Measurements from ENCODE around the gene PARP6. TPM values are rescaled to one million over a fixed set of nuclear protein-coding genes. Genes with fewer than 3 reads are reported as not detected.
A peak's percentile ranks its signal among the peaks of the same experiment; 100 is the strongest.

The PARP6 gene
- total RNA-seq, 3 donors from 2014 or later, result 63.9 to 90.4 (median 65.8) TPM

DNA sequence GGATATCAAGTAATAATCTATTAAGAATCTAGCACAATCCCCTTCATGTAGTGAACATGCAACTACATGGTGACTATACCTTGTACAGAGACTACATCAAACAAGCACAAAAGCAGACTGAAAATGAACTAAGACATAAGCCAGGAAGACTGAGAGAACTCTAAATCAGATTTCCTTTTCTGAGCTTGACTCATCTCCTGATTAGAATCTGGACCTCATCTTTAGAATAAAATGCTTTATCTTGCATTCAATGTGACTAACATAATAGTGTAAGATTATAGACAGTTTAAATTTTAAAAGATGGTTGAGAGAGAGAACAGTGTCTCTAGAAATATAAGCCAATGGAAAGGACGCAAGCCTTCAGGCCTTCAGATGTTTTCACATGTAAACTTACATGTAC is 23.8 kb downstream of the PARP6 start:
- Histone ChIP-seq H3K4me3 (no peak overlapping the region), H3K4me1 (no peaks in the 10 kb centered on the region), H3K27ac (no peak overlapping the region), H3K36me3 (peaks cover 27% of the 10 kb centered on the region), H3K9me3 (no peaks in the 10 kb centered on the region), H3K27me3 (no peaks in the 10 kb centered on the region)
- TF ChIP-seq, protein P1, sequence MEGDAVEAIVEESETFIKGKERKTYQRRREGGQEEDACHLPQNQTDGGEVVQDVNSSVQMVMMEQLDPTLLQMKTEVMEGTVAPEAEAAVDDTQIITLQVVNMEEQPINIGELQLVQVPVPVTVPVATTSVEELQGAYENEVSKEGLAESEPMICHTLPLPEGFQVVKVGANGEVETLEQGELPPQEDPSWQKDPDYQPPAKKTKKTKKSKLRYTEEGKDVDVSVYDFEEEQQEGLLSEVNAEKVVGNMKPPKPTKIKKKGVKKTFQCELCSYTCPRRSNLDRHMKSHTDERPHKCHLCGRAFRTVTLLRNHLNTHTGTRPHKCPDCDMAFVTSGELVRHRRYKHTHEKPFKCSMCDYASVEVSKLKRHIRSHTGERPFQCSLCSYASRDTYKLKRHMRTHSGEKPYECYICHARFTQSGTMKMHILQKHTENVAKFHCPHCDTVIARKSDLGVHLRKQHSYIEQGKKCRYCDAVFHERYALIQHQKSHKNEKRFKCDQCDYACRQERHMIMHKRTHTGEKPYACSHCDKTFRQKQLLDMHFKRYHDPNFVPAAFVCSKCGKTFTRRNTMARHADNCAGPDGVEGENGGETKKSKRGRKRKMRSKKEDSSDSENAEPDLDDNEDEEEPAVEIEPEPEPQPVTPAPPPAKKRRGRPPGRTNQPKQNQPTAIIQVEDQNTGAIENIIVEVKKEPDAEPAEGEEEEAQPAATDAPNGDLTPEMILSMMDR (IDR thresholded peaks at IDR 0.05), result no peak
- TF ChIP-seq POLR2AphosphoS5 (IDR thresholded peaks at IDR 0.05) (no peak), POLR2A (IDR thresholded peaks at IDR 0.05) (no peak)
- intact Hi-C loops (cut with DNase I; ENCODE audit: low total_unique reads), result no loop called here
- DNase-seq (ENCODE audit: low spot score in 2 of 2), result no peak

DNA sequence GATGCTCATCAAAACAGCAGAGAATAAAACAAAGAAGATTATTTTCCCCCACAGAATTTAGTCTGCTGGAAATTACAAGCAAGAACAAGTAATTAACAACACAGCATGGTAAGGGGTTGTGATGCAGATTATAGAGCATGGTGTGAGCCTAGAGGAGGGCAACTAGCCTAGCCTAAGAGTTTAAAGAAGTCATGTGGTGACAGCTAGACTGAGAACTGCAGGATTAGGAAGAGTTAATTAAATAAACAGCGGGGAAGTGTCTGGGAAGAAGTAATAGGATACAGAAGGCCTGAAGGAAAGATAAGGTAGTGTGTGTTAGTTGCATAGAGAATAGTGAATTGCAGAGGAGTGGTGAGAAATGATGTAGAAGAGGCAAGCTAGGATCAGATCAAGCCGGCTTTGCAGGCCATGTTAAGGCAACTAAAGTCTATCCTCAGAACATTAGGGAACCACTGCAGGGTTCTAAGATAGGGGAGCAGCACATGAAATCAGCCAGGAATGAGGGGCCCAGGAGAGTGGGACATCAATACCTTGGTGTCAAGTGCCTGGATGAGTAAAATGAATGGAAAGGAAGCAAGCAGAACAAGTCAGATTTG is 29.5 kb downstream of the PARP6 start:
- Histone ChIP-seq H3K4me1 (no peaks in the 10 kb centered on the region), H3K36me3 (no peaks in the 10 kb centered on the region), H3K9me3 (no peaks in the 10 kb centered on the region), H3K4me3 (no peak overlapping the region), H3K27me3 (no peaks in the 10 kb centered on the region), H3K27ac (no peak overlapping the region)
- DNase-seq (ENCODE audit: low spot score in 2 of 2), result no peak
- intact Hi-C loops (cut with DNase I; ENCODE audit: low total_unique reads), result no loop called here
- no peak for TF ChIP-seq POLR2AphosphoS5 (IDR thresholded peaks at IDR 0.05)
- TF ChIP-seq POLR2A (IDR thresholded peaks at IDR 0.05), result no peak
- TF ChIP-seq, protein P1 (IDR thresholded peaks at IDR 0.05), result no peak

DNA sequence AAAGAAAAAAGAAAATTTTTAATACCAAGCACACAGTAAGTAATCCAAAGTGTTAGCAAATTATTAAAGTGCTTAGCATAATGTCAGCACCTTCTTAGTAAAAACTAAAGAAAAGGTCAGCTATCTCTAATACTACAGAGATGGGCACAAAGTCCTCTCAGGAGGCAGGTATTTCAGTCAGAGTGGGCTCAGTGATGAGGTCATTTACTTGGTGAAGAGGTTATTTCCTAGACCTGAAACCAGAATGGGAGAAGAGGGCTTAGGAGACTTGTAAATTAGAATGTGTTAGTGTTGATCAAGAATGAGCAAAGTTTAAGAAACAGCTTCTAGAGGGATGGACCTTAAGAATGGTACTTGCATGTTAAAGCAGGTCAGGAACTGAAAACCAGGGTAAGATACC is 32.7 kb downstream of the PARP6 start:
- Histone ChIP-seq H3K4me3 (no peak overlapping the region), H3K27me3 (no peaks in the 10 kb centered on the region), H3K9me3 (no peaks in the 10 kb centered on the region), H3K27ac (no peak overlapping the region), H3K4me1 (peaks cover 0 to 4% of the 10 kb centered on the region in 2 donors), H3K36me3 (no peaks in the 10 kb centered on the region)
- intact Hi-C loops (cut with DNase I; ENCODE audit: low total_unique reads), result loop anchor here (5.0 kb wide), 1 partner anchor 607 kb away; no protein-coding TSS in a partner anchor
- DNase-seq (ENCODE audit: low spot score in 2 of 2), result no peak
- TF ChIP-seq POLR2A (IDR thresholded peaks at IDR 0.05) (no peak), POLR2AphosphoS5 (IDR thresholded peaks at IDR 0.05) (no peak)
- TF ChIP-seq, protein P1 (IDR thresholded peaks at IDR 0.05), result no peak

DNA sequence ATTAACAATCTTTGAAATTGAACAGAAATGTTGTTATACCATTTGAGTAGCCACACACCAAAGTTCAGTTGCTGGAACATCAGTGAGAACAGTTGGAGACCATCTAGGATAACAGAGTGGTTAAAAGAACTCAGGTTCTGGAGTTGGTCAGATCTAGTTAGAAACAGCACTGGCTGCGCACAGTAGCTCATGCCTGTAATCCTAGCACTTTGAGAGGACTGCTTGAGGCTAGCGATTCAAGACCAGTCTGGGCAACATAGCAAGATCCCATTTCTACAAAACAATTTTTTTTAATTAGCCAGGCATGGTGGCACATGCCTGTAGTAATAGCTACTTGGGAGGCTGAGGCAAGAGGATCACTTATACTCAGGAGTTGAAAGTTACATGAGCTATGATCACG is 33.8 kb downstream of the PARP6 start:
- H3K9me3 ChIP-seq, result no peaks in the 10 kb centered on the region
- H3K4me3 ChIP-seq, result no peak overlapping the region
- intact Hi-C loops (cut with DNase I; ENCODE audit: low total_unique reads), result loop anchor here (5.0 kb wide), 1 partner anchor 606 kb away; no protein-coding TSS in a partner anchor
- TF ChIP-seq POLR2A (IDR thresholded peaks at IDR 0.05), result no peak
- TF ChIP-seq, protein P1 (IDR thresholded peaks at IDR 0.05), result no peak
- TF ChIP-seq POLR2AphosphoS5 (IDR thresholded peaks at IDR 0.05), result no peak
- no peaks in the 10 kb centered on the region for H3K36me3 ChIP-seq
- peaks cover 0 to 4% of the 10 kb centered on the region in 2 donors for H3K4me1 ChIP-seq
- peak overlapping the region in 1 of 2 donors; percentile 7 for H3K27ac ChIP-seq
- DNase-seq (ENCODE audit: low spot score in 2 of 2), result no peak
- H3K27me3 ChIP-seq, result no peaks in the 10 kb centered on the region

DNA sequence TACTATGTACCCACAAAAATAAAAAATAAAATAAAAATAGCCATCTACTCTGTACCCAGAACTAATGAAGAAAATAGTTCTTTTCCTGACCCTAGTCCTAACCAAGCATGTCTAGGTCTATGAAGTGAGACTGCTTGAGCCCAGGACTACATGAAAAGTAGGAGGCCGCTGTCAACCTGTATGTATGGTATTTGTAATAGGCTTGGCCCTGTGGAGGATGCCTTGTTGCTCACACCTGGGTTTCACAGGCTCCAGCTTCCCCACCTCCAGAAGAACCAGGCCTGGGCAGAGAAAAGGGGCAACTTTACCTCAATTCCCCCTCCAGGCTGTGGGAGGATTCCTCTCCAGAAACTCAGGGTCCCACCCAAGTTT is 34.5 kb downstream of the PARP6 start:
- H3K36me3 ChIP-seq, result no peaks in the 10 kb centered on the region
- peak overlapping the region; percentile 80 to 88 for H3K27ac ChIP-seq
- H3K4me3 ChIP-seq, result no peak overlapping the region
- H3K27me3 ChIP-seq, result no peaks in the 10 kb centered on the region
- DNase-seq (ENCODE audit: low spot score in 2 of 2), result no peak
- intact Hi-C loops (cut with DNase I; ENCODE audit: low total_unique reads), result loop anchor here (5.0 kb wide), 1 partner anchor 606 kb away; no protein-coding TSS in a partner anchor
- no peaks in the 10 kb centered on the region for H3K9me3 ChIP-seq
- TF ChIP-seq, protein P1 (IDR thresholded peaks at IDR 0.05), result no peak
- no peak for TF ChIP-seq POLR2A (IDR thresholded peaks at IDR 0.05)
- no peak for TF ChIP-seq POLR2AphosphoS5 (IDR thresholded peaks at IDR 0.05)
- peaks cover 0 to 4% of the 10 kb centered on the region in 2 donors for H3K4me1 ChIP-seq

Data from breast epithelium (tissue), 4 donors.